ENCODE measurements around the gene CLCN7. TPM values are rescaled to one million over a fixed set of nuclear protein-coding genes. Genes with fewer than 3 reads are reported as not detected.

The CLCN7 gene
- total and polyA plus RNA-seq, 9 of the 15 experiments (the other 6 are each of a cell fraction or from before 2014, with no cell fraction given): 0.06 to 126 (median 18.7) TPM

DNA sequence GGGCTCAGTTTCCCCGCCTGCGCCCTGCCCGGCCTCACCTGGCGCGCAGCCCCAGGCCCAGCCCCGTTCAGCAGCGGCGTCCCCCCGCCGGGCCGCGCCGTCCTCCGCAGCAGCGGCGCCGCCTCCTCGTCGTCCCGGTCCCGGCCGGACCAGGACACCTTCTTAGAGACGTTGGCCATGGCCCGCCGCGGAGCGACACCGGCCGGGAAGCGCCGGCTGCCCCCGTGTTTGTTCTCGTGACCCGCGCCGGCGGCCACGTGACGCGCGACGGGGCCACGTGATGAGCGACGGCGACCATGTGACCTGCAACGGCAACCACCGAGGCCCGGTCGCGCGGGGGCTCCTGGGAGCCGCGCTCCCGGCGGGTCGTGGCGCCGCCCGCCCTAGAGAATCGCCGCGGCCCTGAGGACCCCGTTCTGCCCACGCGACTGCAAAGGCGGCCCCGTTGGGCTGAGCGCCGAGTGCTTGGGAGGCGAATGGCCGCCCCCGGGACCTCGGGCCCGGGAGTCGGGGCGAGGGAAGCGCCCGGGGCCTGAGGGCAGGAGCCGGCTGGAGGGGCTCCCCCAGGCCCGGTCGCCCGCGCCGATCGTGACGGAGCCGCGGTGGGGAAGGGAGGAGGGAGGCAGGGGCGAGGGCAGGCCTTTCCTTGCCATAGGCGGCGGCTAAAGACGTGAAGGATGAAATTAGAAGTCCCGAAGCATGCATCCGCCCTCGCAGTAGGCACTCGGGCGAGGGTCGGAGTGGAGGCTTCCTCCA is at the start of gene CLCN7 (continued):
- TF ChIP-seq, protein P1, sequence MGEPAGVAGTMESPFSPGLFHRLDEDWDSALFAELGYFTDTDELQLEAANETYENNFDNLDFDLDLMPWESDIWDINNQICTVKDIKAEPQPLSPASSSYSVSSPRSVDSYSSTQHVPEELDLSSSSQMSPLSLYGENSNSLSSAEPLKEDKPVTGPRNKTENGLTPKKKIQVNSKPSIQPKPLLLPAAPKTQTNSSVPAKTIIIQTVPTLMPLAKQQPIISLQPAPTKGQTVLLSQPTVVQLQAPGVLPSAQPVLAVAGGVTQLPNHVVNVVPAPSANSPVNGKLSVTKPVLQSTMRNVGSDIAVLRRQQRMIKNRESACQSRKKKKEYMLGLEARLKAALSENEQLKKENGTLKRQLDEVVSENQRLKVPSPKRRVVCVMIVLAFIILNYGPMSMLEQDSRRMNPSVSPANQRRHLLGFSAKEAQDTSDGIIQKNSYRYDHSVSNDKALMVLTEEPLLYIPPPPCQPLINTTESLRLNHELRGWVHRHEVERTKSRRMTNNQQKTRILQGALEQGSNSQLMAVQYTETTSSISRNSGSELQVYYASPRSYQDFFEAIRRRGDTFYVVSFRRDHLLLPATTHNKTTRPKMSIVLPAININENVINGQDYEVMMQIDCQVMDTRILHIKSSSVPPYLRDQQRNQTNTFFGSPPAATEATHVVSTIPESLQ (CRISPR knock-in tag; IDR thresholded peaks at IDR 0.05): peak; percentile 99
- TF ChIP-seq, protein P2, sequence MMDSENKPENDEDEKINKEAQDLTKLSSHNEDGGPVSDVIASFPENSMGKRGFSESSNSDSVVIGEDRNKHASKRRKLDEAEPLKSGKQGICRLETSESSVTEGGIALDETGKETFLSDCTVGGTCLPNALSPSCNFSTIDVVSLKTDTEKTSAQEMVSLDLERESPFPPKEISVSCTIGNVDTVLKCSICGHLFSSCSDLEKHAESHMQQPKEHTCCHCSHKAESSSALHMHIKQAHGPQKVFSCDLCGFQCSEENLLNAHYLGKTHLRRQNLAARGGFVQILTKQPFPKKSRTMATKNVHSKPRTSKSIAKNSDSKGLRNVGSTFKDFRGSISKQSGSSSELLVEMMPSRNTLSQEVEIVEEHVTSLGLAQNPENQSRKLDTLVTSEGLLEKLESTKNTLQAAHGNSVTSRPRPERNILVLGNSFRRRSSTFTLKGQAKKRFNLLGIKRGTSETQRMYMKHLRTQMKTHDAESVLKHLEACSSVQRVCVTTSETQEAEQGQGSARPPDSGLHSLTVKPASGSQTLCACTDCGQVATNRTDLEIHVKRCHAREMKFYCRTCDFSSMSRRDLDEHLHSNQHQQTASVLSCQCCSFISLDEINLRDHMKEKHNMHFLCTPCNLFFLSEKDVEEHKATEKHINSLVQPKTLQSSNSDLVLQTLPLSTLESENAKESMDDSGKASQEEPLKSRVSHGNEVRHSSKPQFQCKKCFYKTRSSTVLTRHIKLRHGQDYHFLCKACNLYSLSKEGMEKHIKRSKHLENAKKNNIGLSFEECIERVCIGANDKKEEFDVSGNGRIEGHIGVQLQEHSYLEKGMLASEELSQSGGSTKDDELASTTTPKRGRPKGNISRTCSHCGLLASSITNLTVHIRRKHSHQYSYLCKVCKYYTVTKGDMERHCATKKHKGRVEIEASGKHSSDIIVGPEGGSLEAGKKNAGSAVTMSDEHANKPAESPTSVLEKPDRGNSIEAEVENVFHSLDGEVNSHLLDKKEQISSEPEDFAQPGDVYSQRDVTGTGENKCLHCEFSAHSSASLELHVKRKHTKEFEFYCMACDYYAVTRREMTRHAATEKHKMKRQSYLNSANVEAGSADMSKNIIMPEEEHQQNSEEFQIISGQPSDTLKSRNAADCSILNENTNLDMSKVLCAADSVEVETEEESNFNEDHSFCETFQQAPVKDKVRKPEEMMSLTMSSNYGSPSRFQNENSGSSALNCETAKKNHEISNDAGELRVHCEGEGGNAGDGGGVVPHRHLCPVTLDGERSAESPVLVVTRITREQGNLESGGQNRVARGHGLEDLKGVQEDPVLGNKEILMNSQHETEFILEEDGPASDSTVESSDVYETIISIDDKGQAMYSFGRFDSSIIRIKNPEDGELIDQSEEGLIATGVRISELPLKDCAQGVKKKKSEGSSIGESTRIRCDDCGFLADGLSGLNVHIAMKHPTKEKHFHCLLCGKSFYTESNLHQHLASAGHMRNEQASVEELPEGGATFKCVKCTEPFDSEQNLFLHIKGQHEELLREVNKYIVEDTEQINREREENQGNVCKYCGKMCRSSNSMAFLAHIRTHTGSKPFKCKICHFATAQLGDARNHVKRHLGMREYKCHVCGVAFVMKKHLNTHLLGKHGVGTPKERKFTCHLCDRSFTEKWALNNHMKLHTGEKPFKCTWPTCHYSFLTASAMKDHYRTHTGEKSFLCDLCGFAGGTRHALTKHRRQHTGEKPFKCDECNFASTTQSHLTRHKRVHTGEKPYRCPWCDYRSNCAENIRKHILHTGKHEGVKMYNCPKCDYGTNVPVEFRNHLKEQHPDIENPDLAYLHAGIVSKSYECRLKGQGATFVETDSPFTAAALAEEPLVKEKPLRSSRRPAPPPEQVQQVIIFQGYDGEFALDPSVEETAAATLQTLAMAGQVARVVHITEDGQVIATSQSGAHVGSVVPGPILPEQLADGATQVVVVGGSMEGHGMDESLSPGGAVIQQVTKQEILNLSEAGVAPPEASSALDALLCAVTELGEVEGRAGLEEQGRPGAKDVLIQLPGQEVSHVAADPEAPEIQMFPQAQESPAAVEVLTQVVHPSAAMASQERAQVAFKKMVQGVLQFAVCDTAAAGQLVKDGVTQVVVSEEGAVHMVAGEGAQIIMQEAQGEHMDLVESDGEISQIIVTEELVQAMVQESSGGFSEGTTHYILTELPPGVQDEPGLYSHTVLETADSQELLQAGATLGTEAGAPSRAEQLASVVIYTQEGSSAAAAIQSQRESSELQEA (IDR thresholded peaks at IDR 0.05; ENCODE audit: low read depth): peak; percentile 72; the same call in 1 of the 2 replicates
- TF ChIP-seq EP400 (IDR thresholded peaks at IDR 0.05) (peak; percentile 83; the same call in 1 of the 2 replicates), PHF8 (IDR thresholded peaks at IDR 0.05; ENCODE audit: borderline replicate concordance, low read length) (peak; percentile 97), ZNF561 (CRISPR knock-in tag; conservative IDR thresholded peaks at IDR 0.05) (no peak), RBFOX2 (IDR thresholded peaks at IDR 0.05; ENCODE audit: low read depth, low read length) (peak; percentile 96), ZNF830 (CRISPR knock-in tag; IDR thresholded peaks at IDR 0.05) (0 out of 2 replicates have a peak, but pooled peaks have one; percentile 85), NR1H2 (CRISPR knock-in tag; IDR thresholded peaks at IDR 0.05) (peak; percentile 94), ZNF436 (CRISPR knock-in tag; IDR thresholded peaks at IDR 0.05) (no peak), ZBTB17 (CRISPR knock-in tag; IDR thresholded peaks at IDR 0.05) (peak; percentile 72; the same call in 1 of the 2 replicates), STAT5A (IDR thresholded peaks at IDR 0.05; ENCODE audit: borderline replicate concordance, low read length) (peak; percentile 11; the same call in 1 of the 2 replicates), SRSF7 (optimal IDR thresholded peaks at IDR 0.05; ENCODE audit: low read depth, low read length) (no peak)
- TF ChIP-seq, protein P3, sequence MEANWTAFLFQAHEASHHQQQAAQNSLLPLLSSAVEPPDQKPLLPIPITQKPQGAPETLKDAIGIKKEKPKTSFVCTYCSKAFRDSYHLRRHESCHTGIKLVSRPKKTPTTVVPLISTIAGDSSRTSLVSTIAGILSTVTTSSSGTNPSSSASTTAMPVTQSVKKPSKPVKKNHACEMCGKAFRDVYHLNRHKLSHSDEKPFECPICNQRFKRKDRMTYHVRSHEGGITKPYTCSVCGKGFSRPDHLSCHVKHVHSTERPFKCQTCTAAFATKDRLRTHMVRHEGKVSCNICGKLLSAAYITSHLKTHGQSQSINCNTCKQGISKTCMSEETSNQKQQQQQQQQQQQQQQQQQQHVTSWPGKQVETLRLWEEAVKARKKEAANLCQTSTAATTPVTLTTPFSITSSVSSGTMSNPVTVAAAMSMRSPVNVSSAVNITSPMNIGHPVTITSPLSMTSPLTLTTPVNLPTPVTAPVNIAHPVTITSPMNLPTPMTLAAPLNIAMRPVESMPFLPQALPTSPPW (CRISPR knock-in tag; IDR thresholded peaks at IDR 0.05): peak; percentile 55

Data from K562 (cell line).